Measurements from ENCODE around the gene ACTN3.

DNA sequence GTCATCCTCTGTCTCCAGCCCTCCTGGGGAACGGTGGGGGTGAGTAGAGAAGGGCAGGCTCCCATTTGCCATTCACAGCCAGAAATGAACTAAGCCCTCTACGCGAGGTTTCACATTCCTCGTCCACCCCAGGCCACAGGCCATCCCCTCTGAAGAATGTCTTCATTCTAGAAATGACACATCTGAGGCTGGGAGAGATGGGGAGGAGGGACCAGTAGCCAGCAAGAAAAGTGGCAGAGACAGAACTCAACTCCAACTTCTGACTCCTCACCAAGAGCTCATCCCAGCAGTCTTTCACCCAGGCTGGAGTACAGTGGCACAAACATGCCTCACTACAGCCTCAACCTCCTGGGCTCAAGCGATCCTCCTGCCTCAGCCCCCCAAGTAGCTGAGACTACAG is 18.3 kb downstream of the ACTN3 start:
- TF ChIP-seq, protein P1, sequence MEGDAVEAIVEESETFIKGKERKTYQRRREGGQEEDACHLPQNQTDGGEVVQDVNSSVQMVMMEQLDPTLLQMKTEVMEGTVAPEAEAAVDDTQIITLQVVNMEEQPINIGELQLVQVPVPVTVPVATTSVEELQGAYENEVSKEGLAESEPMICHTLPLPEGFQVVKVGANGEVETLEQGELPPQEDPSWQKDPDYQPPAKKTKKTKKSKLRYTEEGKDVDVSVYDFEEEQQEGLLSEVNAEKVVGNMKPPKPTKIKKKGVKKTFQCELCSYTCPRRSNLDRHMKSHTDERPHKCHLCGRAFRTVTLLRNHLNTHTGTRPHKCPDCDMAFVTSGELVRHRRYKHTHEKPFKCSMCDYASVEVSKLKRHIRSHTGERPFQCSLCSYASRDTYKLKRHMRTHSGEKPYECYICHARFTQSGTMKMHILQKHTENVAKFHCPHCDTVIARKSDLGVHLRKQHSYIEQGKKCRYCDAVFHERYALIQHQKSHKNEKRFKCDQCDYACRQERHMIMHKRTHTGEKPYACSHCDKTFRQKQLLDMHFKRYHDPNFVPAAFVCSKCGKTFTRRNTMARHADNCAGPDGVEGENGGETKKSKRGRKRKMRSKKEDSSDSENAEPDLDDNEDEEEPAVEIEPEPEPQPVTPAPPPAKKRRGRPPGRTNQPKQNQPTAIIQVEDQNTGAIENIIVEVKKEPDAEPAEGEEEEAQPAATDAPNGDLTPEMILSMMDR (IDR thresholded peaks at IDR 0.05; ENCODE audit: insufficient read depth, low read depth, low read length): no peak
- TF ChIP-seq EZH2 (IDR thresholded peaks at IDR 0.05; ENCODE audit: insufficient read depth, low read length): no peak

Measured in astrocyte (in vitro differentiated cells and primary cell).